Lower leg skin (tissue), 3 donors: ENCODE measurements around the gene OR52I1.

Source experiments
- POLR2A ChIP-seq, 2 donors: fragments of 450-650 bp; IDR thresholded peaks; one replicate each; pipeline ENCODE4 v1.6.1; 2016 to 2017; ENCODE audit warnings: antibody characterized with exemption in 2 of 2, mild to moderate bottlenecking in 1 of 2, moderate library complexity in 1 of 2
- TF ChIP-seq, protein P1 (sequence below), 3 donors: fragments of 450-650 bp; IDR thresholded peaks; one replicate each; pipeline ENCODE4 v1.5.1; 2016; ENCODE audit warnings: antibody characterized with exemption in 3 of 3, mild to moderate bottlenecking in 3 of 3, moderate library complexity in 2 of 3

DNA sequence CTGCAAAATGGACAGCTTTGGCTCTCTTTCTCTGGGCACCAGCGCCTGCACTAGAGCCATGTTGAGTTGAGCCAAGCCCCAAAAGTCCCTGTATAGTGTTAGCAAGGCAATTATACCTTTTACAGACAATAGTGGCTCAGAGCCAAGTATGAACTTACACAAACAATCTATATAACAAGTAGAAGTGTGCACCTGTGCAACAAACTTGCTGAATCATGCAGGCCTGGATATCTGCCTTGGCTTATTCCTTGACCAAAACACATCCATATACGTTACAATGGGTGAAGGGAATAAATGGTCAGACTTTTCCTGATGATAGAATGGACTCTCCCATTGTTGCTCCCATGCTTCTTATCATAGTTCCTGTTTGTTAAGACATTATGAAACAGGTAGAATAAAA, 16.1 kb upstream of the OR52I1 start:
- TF ChIP-seq, protein P1, sequence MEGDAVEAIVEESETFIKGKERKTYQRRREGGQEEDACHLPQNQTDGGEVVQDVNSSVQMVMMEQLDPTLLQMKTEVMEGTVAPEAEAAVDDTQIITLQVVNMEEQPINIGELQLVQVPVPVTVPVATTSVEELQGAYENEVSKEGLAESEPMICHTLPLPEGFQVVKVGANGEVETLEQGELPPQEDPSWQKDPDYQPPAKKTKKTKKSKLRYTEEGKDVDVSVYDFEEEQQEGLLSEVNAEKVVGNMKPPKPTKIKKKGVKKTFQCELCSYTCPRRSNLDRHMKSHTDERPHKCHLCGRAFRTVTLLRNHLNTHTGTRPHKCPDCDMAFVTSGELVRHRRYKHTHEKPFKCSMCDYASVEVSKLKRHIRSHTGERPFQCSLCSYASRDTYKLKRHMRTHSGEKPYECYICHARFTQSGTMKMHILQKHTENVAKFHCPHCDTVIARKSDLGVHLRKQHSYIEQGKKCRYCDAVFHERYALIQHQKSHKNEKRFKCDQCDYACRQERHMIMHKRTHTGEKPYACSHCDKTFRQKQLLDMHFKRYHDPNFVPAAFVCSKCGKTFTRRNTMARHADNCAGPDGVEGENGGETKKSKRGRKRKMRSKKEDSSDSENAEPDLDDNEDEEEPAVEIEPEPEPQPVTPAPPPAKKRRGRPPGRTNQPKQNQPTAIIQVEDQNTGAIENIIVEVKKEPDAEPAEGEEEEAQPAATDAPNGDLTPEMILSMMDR (IDR thresholded peaks at IDR 0.05): no peak
- TF ChIP-seq POLR2A (IDR thresholded peaks at IDR 0.05): no peak
